Nephron (organoid): Measurements from ENCODE around the gene HESX1.

Source experiments
- H3K27ac Mint-ChIP-seq, 3 experiments: 2 replicates each; pipeline ENCODE4 v1.8.0; 2020; ENCODE audit warnings: mixed read lengths in 3 of 3, mild to moderate bottlenecking in 2 of 3, moderate library complexity in 1 of 3
- H3K27me3 Mint-ChIP-seq: 2 replicates; pipeline ENCODE4 v1.8.0; 2021; ENCODE audit warnings: low read depth, mild to moderate bottlenecking, moderate library complexity, mixed read lengths
- H3K36me3 Mint-ChIP-seq: 2 replicates; pipeline ENCODE4 v1.8.0; 2020; ENCODE audit warnings: low read depth, mixed read lengths
- H3K4me1 Mint-ChIP-seq: 2 replicates; pipeline ENCODE4 v1.8.0; 2020; ENCODE audit warnings: mixed read lengths
- H3K4me3 Mint-ChIP-seq, 3 experiments: 2 replicates each; pipeline ENCODE4 v1.8.0; 2020; ENCODE audit warnings: mild to moderate bottlenecking in 3 of 3, mixed read lengths in 3 of 3, moderate library complexity in 2 of 3
- H3K9me3 Mint-ChIP-seq: 2 replicates; pipeline ENCODE4 v1.8.0; 2020; ENCODE audit warnings: mixed read lengths
- CTCF ChIP-seq, 3 experiments: fragments of 200-600 bp; sonication (generic); IDR thresholded peaks; one replicate each; pipeline ENCODE4 v1.5.0; 2021; ENCODE audit warnings: antibody characterized with exemption in 3 of 3; ENCODE audit not compliant: unreplicated experiment in 3 of 3

HESX1 gene

GRCh38 chr3:57173687-57174086 is 26.1 kb downstream of the HESX1 start:
- no peak overlapping the region for H3K4me3 Mint-ChIP-seq
- H3K27me3 Mint-ChIP-seq = peaks cover 5% of the 10 kb centered on the region
- no peak for TF ChIP-seq CTCF (IDR thresholded peaks at IDR 0.05; ENCODE audit: unreplicated experiment in 3 of 3)
- no peaks in the 10 kb centered on the region for H3K9me3 Mint-ChIP-seq
- H3K4me1 Mint-ChIP-seq = peaks cover 18% of the 10 kb centered on the region
- no peaks in the 10 kb centered on the region for H3K36me3 Mint-ChIP-seq
- peak overlapping the region in 2 of 3 experiments; percentile 15 to 31 for H3K27ac Mint-ChIP-seq

- TF ChIP-seq CTCF (IDR thresholded peaks at IDR 0.05; ENCODE audit: unreplicated experiment in 3 of 3) = no peak
- H3K36me3 Mint-ChIP-seq = no peaks in the 10 kb centered on the region
- no peaks in the 10 kb centered on the region for H3K9me3 Mint-ChIP-seq
These were observed 28.8 kb downstream of the HESX1 start for GRCh38 chr3:57170946-57171345.

GRCh38 chr3:57169872-57170623 is 29.7 kb downstream of the HESX1 start:
- peaks cover 11% of the 10 kb centered on the region for H3K27me3 Mint-ChIP-seq
- peak overlapping the region in 2 of 3 experiments; percentile 1 to 39 for H3K27ac Mint-ChIP-seq
- peak; percentile 83 to 89 (median 89) for TF ChIP-seq CTCF (IDR thresholded peaks at IDR 0.05; ENCODE audit: unreplicated experiment in 3 of 3)
- H3K4me3 Mint-ChIP-seq = peak overlapping the region; percentile 51 to 54 (median 53)
- peaks cover 32% of the 10 kb centered on the region for H3K4me1 Mint-ChIP-seq
- no peaks in the 10 kb centered on the region for H3K9me3 Mint-ChIP-seq
- H3K36me3 Mint-ChIP-seq = no peaks in the 10 kb centered on the region

More at GRCh38 chr3:57170946-57171345, 28.8 kb downstream of the HESX1 start:
- Mint-ChIP-seq H3K4me1 (peaks cover 29% of the 10 kb centered on the region), H3K4me3 (no peak overlapping the region), H3K27ac (peak overlapping the region in 1 of 3 experiments; percentile 8), H3K27me3 (peaks cover 11% of the 10 kb centered on the region)

- H3K4me1 Mint-ChIP-seq = peaks cover 27% of the 10 kb centered on the region
- H3K27ac Mint-ChIP-seq = peak overlapping the region in 2 of 3 experiments; percentile 61 to 75
- no peaks in the 10 kb centered on the region for H3K36me3 Mint-ChIP-seq
- peaks cover 11% of the 10 kb centered on the region for H3K27me3 Mint-ChIP-seq
- TF ChIP-seq CTCF (IDR thresholded peaks at IDR 0.05; ENCODE audit: unreplicated experiment in 3 of 3) = no peak
- peak overlapping the region; percentile 56 to 68 (median 56) for H3K4me3 Mint-ChIP-seq
- no peaks in the 10 kb centered on the region for H3K9me3 Mint-ChIP-seq
These were observed 30.7 kb downstream of the HESX1 start for GRCh38 chr3:57169108-57169507.

- Mint-ChIP-seq H3K27ac (peak overlapping the region; percentile 35 to 78 (median 75)), H3K4me3 (peak overlapping the region; percentile 31 to 71 (median 58)), H3K9me3 (no peaks in the 10 kb centered on the region), H3K4me1 (peaks cover 33% of the 10 kb centered on the region), H3K36me3 (no peaks in the 10 kb centered on the region), H3K27me3 (peaks cover 11% of the 10 kb centered on the region)
- TF ChIP-seq CTCF (IDR thresholded peaks at IDR 0.05; ENCODE audit: unreplicated experiment in 3 of 3) = no peak
These were observed 31.6 kb downstream of the HESX1 start for GRCh38 chr3:57168151-57168550.

- Mint-ChIP-seq H3K36me3 (no peaks in the 10 kb centered on the region), H3K4me3 (peak overlapping the region; percentile 61 to 89 (median 73)), H3K27ac (peak overlapping the region; percentile 1 to 97 (median 31)), H3K9me3 (no peaks in the 10 kb centered on the region), H3K4me1 (peaks cover 48% of the 10 kb centered on the region), H3K27me3 (peaks cover 11% of the 10 kb centered on the region)
- TF ChIP-seq CTCF (IDR thresholded peaks at IDR 0.05; ENCODE audit: unreplicated experiment in 3 of 3) = no peak
These were observed 33.1 kb downstream of the HESX1 start for GRCh38 chr3:57166660-57167059.
